IMR-90 (cell line): ENCODE data around the gene CNPY1.

Source experiments
- RAD21 ChIP-seq: IDR thresholded peaks from 2 replicates; pipeline ENCODE4 v1.6.1; 2012; ENCODE audit warnings: low read length, improper control_type of control experiment
- TF ChIP-seq, protein P1 (sequence below): conservative IDR thresholded peaks from 2 replicates; pipeline ENCODE4 v1.5.1; 2012; ENCODE audit warnings: mild to moderate bottlenecking, low read depth, low read length, improper control_type of control experiment

GRCh38 chr7:155463114-155463811 is 83.1 kb downstream of the CNPY1 start:
- TF ChIP-seq RAD21, result no peak
- TF ChIP-seq, protein P1, sequence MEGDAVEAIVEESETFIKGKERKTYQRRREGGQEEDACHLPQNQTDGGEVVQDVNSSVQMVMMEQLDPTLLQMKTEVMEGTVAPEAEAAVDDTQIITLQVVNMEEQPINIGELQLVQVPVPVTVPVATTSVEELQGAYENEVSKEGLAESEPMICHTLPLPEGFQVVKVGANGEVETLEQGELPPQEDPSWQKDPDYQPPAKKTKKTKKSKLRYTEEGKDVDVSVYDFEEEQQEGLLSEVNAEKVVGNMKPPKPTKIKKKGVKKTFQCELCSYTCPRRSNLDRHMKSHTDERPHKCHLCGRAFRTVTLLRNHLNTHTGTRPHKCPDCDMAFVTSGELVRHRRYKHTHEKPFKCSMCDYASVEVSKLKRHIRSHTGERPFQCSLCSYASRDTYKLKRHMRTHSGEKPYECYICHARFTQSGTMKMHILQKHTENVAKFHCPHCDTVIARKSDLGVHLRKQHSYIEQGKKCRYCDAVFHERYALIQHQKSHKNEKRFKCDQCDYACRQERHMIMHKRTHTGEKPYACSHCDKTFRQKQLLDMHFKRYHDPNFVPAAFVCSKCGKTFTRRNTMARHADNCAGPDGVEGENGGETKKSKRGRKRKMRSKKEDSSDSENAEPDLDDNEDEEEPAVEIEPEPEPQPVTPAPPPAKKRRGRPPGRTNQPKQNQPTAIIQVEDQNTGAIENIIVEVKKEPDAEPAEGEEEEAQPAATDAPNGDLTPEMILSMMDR, result no peak
